Hepatocyte (in vitro differentiated cells): ENCODE results near the gene HMGB1. TPM values are rescaled to one million over a fixed set of nuclear protein-coding genes. Genes with fewer than 3 reads are reported as not detected.

Source experiments
- DNase-seq: peaks from one replicate; pipeline ENCODE4 v3.0.0-alpha.2; 2016; ENCODE audit warnings: low spot score
- H2AFZ ChIP-seq: fragments of 200-600 bp; sonication (generic); 2 replicates; pipeline ENCODE4 v1.6.0; 2016; ENCODE audit warnings: antibody characterized with exemption, mild to moderate bottlenecking
- H3K27ac ChIP-seq: fragments of 200-600 bp; sonication (generic); 2 replicates; pipeline ENCODE4 v1.5.1; 2016; ENCODE audit warnings: mild to moderate bottlenecking
- H3K27me3 ChIP-seq: fragments of 200-600 bp; sonication (generic); 2 replicates; pipeline ENCODE4 v1.6.1; 2016
- H3K36me3 ChIP-seq: fragments of 200-600 bp; sonication (generic); replicated peaks from 2 replicates; pipeline ENCODE4 v1.5.1; 2016; ENCODE audit warnings: low read depth; ENCODE audit not compliant: insufficient read depth
- H3K4me1 ChIP-seq: fragments of 200-600 bp; sonication (generic); 2 replicates; pipeline ENCODE4 v1.5.1; 2016; ENCODE audit warnings: mild to moderate bottlenecking, moderate library complexity; ENCODE audit not compliant: insufficient read depth
- H3K4me2 ChIP-seq: fragments of 200-600 bp; sonication (generic); 2 replicates; pipeline ENCODE4 v1.6.0; 2016
- H3K4me3 ChIP-seq: fragments of 200-600 bp; sonication (generic); 2 replicates; pipeline ENCODE4 v1.5.1; 2016; ENCODE audit warnings: mild to moderate bottlenecking
- H3K79me2 ChIP-seq: fragments of 200-600 bp; sonication (generic); 2 replicates; pipeline ENCODE4 v1.6.0; 2017; ENCODE audit warnings: mild to moderate bottlenecking
- H3K9me2 ChIP-seq: fragments of 200-600 bp; sonication (generic); replicated peaks from 2 replicates; pipeline ENCODE4 v1.6.0; 2017; ENCODE audit warnings: mild to moderate bottlenecking; ENCODE audit not compliant: insufficient read depth
- H3K9me3 ChIP-seq: fragments of 200-600 bp; sonication (generic); 2 replicates; pipeline ENCODE4 v1.5.1; 2016; ENCODE audit warnings: low read depth, mild to moderate bottlenecking
- H4K20me1 ChIP-seq: fragments of 200-600 bp; sonication (generic); 2 replicates; pipeline ENCODE4 v1.6.0; 2016; ENCODE audit warnings: mild to moderate bottlenecking; ENCODE audit not compliant: insufficient read depth, poor library complexity, severe bottlenecking
- EZH2 ChIP-seq: fragments of 200-600 bp; sonication (generic); IDR thresholded peaks from 2 replicates; pipeline ENCODE4 v1.6.1; 2016; ENCODE audit warnings: antibody characterized with exemption, mild to moderate bottlenecking, borderline replicate concordance
- EZH2phosphoT487 ChIP-seq: fragments of 200-600 bp; sonication (generic); IDR thresholded peaks from one replicate; pipeline ENCODE4 v1.6.1; 2018; ENCODE audit warnings: antibody characterized with exemption, mild to moderate bottlenecking, low read depth, moderate library complexity; ENCODE audit not compliant: unreplicated experiment, severe bottlenecking
- WGBS: methylation state at CpG from one replicate; pipeline ENCODE4 v1.1.6; 2016; ENCODE audit warnings: low lambda C conversion rate; ENCODE audit errors: missing lambda C conversion rate; 5-methylcytosine and 5-hydroxymethylcytosine counted together
- polyA plus RNA-seq: library from polyadenylated mRNA; unstranded; fragments of >200 nt; fragmentation: Nextera tagmentation; extraction: Ambion mirVana; gene quantifications from 2 replicates; pipeline ENCODE4 v1.2.1, GENCODE V29; 2016
- total RNA-seq: library from RNA; depleted of rRNA; stranded (reverse); fragments of >200 nt; gene quantifications from 2 replicates; pipeline ENCODE4 v1.2.3, GENCODE V29; 2014
- TF ChIP-seq, protein P1 (sequence below): fragments of 200-600 bp; sonication (generic); IDR thresholded peaks from 2 replicates; pipeline ENCODE4 v1.5.1; 2016; ENCODE audit warnings: antibody characterized with exemption, mild to moderate bottlenecking; ENCODE audit not compliant: poor library complexity

Gene HMGB1
- total and polyA plus RNA-seq, 2 experiments from 2014 or later: 372 to 416 TPM

DNA sequence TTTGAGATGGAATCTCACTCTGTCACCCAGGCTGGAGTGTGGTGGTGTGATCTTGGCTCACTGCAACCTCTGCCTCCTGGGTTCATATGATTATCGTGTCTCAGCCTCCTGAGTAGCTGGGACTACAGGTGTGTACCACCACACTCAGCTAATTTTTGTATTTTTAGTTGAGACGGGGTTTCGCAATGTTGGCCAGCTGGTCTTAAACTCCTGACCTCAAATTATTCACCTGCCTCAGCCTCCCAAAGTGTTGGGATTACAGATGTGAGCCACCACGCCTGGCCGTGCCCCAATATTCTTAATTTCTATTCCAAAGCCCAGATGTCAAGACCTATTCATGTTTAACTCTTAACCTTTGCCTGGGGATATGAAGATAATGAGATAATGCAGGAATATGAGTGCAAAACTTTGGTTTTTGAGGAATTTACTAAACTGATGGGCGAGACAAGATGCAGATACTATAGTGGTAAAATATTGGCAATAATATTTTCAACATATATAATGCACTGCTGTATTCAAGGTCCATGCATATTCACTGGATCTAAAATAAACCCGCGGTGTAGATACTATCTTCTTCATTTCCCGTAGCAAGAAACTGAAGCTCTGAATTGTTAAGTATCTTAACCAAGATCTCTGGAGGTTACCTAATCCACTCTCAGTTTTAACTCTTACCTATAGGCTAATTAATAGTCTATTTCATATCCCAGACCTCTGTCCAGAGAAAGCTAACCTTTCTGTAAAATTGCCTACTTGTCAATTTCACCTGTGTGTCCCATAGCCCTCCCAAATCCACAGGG, 43.7 kb upstream of the HMGB1 start:
- Histone ChIP-seq H3K4me3 (no peak overlapping the region), H3K36me3 (no peaks in the 10 kb centered on the region), H2AFZ (no peak overlapping the region), H3K4me1 (no peaks in the 10 kb centered on the region), H3K4me2 (no peak overlapping the region), H4K20me1 (no peaks in the 10 kb centered on the region), H3K9me3 (no peaks in the 10 kb centered on the region), H3K9me2 (no peaks in the 10 kb centered on the region), H3K27ac (no peak overlapping the region), H3K79me2 (no peaks in the 10 kb centered on the region), H3K27me3 (no peaks in the 10 kb centered on the region)
- no peak for DNase-seq
- TF ChIP-seq EZH2 (no peak), EZH2phosphoT487 (no peak)
- TF ChIP-seq, protein P1, sequence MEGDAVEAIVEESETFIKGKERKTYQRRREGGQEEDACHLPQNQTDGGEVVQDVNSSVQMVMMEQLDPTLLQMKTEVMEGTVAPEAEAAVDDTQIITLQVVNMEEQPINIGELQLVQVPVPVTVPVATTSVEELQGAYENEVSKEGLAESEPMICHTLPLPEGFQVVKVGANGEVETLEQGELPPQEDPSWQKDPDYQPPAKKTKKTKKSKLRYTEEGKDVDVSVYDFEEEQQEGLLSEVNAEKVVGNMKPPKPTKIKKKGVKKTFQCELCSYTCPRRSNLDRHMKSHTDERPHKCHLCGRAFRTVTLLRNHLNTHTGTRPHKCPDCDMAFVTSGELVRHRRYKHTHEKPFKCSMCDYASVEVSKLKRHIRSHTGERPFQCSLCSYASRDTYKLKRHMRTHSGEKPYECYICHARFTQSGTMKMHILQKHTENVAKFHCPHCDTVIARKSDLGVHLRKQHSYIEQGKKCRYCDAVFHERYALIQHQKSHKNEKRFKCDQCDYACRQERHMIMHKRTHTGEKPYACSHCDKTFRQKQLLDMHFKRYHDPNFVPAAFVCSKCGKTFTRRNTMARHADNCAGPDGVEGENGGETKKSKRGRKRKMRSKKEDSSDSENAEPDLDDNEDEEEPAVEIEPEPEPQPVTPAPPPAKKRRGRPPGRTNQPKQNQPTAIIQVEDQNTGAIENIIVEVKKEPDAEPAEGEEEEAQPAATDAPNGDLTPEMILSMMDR: no peak
- 92% methylated on average over 9 of the region's 9 CpGs for WGBS

DNA sequence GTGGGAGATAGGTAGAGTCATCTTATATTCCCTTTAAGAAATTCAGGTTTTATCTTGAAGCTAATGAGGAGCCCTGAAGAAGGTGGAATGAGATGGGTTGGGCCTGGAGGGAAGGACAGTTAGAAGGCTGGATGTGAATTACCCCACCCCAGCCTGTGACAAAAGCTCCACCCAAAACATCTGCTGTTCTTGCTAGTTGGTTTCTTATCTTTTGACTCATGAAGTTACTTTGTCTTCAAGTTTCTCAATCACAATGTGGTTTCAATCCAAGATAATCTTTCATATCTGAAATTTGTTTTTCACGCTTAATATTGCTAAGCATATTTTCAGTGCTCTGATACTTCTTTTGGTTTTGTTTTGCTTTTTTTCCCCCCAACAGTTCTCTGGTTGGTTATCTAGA, 38.3 kb upstream of the HMGB1 start:
- TF ChIP-seq, protein P1: no peak
- TF ChIP-seq EZH2phosphoT487 (no peak), EZH2 (no peak)
- H3K27ac ChIP-seq: no peak overlapping the region
- H4K20me1 ChIP-seq: no peaks in the 10 kb centered on the region
- no peak overlapping the region for H3K4me2 ChIP-seq
- no peak overlapping the region for H3K4me3 ChIP-seq
- no peaks in the 10 kb centered on the region for H3K4me1 ChIP-seq
- no peak for DNase-seq
- no peaks in the 10 kb centered on the region for H3K27me3 ChIP-seq
- no peaks in the 10 kb centered on the region for H3K79me2 ChIP-seq
- no peaks in the 10 kb centered on the region for H3K36me3 ChIP-seq
- no peaks in the 10 kb centered on the region for H3K9me3 ChIP-seq
- H3K9me2 ChIP-seq: no peaks in the 10 kb centered on the region
- WGBS: 77% methylated on average over 1 of the region's 1 CpG
- H2AFZ ChIP-seq: no peak overlapping the region

DNA sequence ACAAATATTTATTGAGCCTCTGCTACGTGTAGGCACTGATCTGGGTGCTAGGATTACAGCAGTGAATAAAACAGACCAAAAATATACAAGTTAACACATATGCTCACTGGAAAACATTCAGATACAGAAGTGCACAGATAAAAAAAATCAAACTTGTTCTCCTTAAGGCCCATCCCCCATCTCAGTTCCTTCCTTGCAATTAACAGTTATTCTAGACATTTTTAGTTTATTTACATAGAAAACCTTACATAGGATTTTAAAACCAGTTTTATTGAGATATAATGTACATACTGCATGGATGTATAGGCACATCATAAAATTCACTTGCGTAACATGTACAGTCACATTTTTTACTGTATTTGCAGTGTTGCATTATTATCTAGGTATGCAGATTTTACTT, 36.5 kb upstream of the HMGB1 start:
- Histone ChIP-seq H3K4me1 (no peaks in the 10 kb centered on the region), H4K20me1 (no peaks in the 10 kb centered on the region), H3K27me3 (no peaks in the 10 kb centered on the region), H3K36me3 (no peaks in the 10 kb centered on the region), H3K9me3 (no peaks in the 10 kb centered on the region), H2AFZ (no peak overlapping the region), H3K27ac (no peak overlapping the region), H3K4me2 (no peak overlapping the region), H3K9me2 (no peaks in the 10 kb centered on the region), H3K4me3 (no peak overlapping the region), H3K79me2 (no peaks in the 10 kb centered on the region)
- DNase-seq: no peak
- no peak for TF ChIP-seq EZH2
- TF ChIP-seq, protein P1: no peak
- TF ChIP-seq EZH2phosphoT487: no peak
- WGBS: 83% methylated on average over 2 of the region's 2 CpGs
